ENCODE measurements around the gene BMPER. TPM values are rescaled to one million over a fixed set of nuclear protein-coding genes. Genes with fewer than 3 reads are reported as not detected.

BMPER gene
- total RNA-seq: 9.7 and 11.2 TPM in 2 replicates

GRCh38 chr7:33905389-33906032 is at the start of gene BMPER:
Gene BMPER, plus strand, starts transcription at chr7:33905539. Its CDS starts 75 bp downstream, at chr7:33905614.
- Histone ChIP-seq H3K36me3 (ENCODE audit: insufficient read depth, low read length) (peaks cover 4% of the 10 kb centered on the region), H2AFZ (ENCODE audit: low read length) (peak within 1 kb of the TSS; percentile 86), H3K9me3 (ENCODE audit: low read depth, low read length) (no peaks in the 10 kb centered on the region), H3K4me3 (ENCODE audit: insufficient read depth, low read length) (peak within 1 kb of the TSS; percentile 82), H3K4me2 (ENCODE audit: insufficient read depth, low read length) (peak within 1 kb of the TSS; percentile 99), H3K79me2 (ENCODE audit: insufficient read depth, low read length) (peaks cover 16% of the 10 kb centered on the region), H3K27ac (ENCODE audit: low read depth, low read length) (peak within 1 kb of the TSS; percentile 79), H3K27me3 (ENCODE audit: insufficient read depth, low read length) (no peaks in the 10 kb centered on the region), H3K4me1 (ENCODE audit: insufficient read depth, low read length) (peaks cover 43% of the 10 kb centered on the region), H4K20me1 (ENCODE audit: insufficient read depth, low read length) (no peaks in the 10 kb centered on the region)
- peak; percentile 91 for DNase-seq (ENCODE audit: insufficient read length, low spot score, missing footprints)
- TF ChIP-seq CTCF (IDR thresholded peaks at IDR 0.05; ENCODE audit: extremely low read depth, low read depth, low read length): no peak

- no peaks in the 10 kb centered on the region for H4K20me1 ChIP-seq (ENCODE audit: insufficient read depth, low read length)
- DNase-seq (ENCODE audit: insufficient read length, low spot score, missing footprints): no peak
- H3K4me3 ChIP-seq (ENCODE audit: insufficient read depth, low read length): no peak overlapping the region
- H3K27me3 ChIP-seq (ENCODE audit: insufficient read depth, low read length): no peaks in the 10 kb centered on the region
- TF ChIP-seq CTCF (IDR thresholded peaks at IDR 0.05; ENCODE audit: extremely low read depth, low read depth, low read length): no peak
- H3K79me2 ChIP-seq (ENCODE audit: insufficient read depth, low read length): no peaks in the 10 kb centered on the region
- H3K9me3 ChIP-seq (ENCODE audit: low read depth, low read length): no peaks in the 10 kb centered on the region
- H3K36me3 ChIP-seq (ENCODE audit: insufficient read depth, low read length): no peaks in the 10 kb centered on the region
- H2AFZ ChIP-seq (ENCODE audit: low read length): no peak overlapping the region
- H3K4me1 ChIP-seq (ENCODE audit: insufficient read depth, low read length): no peaks in the 10 kb centered on the region
- no peak overlapping the region for H3K4me2 ChIP-seq (ENCODE audit: insufficient read depth, low read length)
- no peak overlapping the region for H3K27ac ChIP-seq (ENCODE audit: low read depth, low read length)
Measured at GRCh38 chr7:33861947-33862346, 43.4 kb upstream of the BMPER start.

- Histone ChIP-seq H3K4me3 (ENCODE audit: insufficient read depth, low read length) (no peak overlapping the region), H2AFZ (ENCODE audit: low read length) (peak overlapping the region; percentile 8), H3K27ac (ENCODE audit: low read depth, low read length) (no peak overlapping the region), H3K4me1 (ENCODE audit: insufficient read depth, low read length) (peaks cover 5% of the 10 kb centered on the region), H3K36me3 (ENCODE audit: insufficient read depth, low read length) (no peaks in the 10 kb centered on the region), H4K20me1 (ENCODE audit: insufficient read depth, low read length) (no peaks in the 10 kb centered on the region), H3K4me2 (ENCODE audit: insufficient read depth, low read length) (no peak overlapping the region), H3K27me3 (ENCODE audit: insufficient read depth, low read length) (no peaks in the 10 kb centered on the region), H3K79me2 (ENCODE audit: insufficient read depth, low read length) (no peaks in the 10 kb centered on the region), H3K9me3 (ENCODE audit: low read depth, low read length) (no peaks in the 10 kb centered on the region)
- no peak for DNase-seq (ENCODE audit: insufficient read length, low spot score, missing footprints)
- TF ChIP-seq CTCF (IDR thresholded peaks at IDR 0.05; ENCODE audit: extremely low read depth, low read depth, low read length): no peak
Measured at GRCh38 chr7:33862946-33863814, 42.2 kb upstream of the BMPER start.

- peaks cover 20% of the 10 kb centered on the region for H3K4me1 ChIP-seq (ENCODE audit: insufficient read depth, low read length)
- no peaks in the 10 kb centered on the region for H4K20me1 ChIP-seq (ENCODE audit: insufficient read depth, low read length)
- no peaks in the 10 kb centered on the region for H3K27me3 ChIP-seq (ENCODE audit: insufficient read depth, low read length)
- H3K27ac ChIP-seq (ENCODE audit: low read depth, low read length): peak overlapping the region; percentile 66
- no peaks in the 10 kb centered on the region for H3K36me3 ChIP-seq (ENCODE audit: insufficient read depth, low read length)
- H2AFZ ChIP-seq (ENCODE audit: low read length): peak overlapping the region; percentile 60
- TF ChIP-seq CTCF (IDR thresholded peaks at IDR 0.05; ENCODE audit: extremely low read depth, low read depth, low read length): no peak
- peak; percentile 69 for DNase-seq (ENCODE audit: insufficient read length, low spot score, missing footprints)
- no peaks in the 10 kb centered on the region for H3K9me3 ChIP-seq (ENCODE audit: low read depth, low read length)
- H3K4me2 ChIP-seq (ENCODE audit: insufficient read depth, low read length): peak overlapping the region; percentile 63
- H3K79me2 ChIP-seq (ENCODE audit: insufficient read depth, low read length): no peaks in the 10 kb centered on the region
- H3K4me3 ChIP-seq (ENCODE audit: insufficient read depth, low read length): peak overlapping the region; percentile 28
Measured at GRCh38 chr7:33868166-33868565, 37.2 kb upstream of the BMPER start.

All from osteoblast (primary cell).